ENCODE measurements around the gene ZC3H18. TPM values are rescaled to one million over a fixed set of nuclear protein-coding genes. Genes with fewer than 3 reads are reported as not detected.

Gene ZC3H18
- 7.9 and 11.2 TPM in 2 replicates for polyA plus RNA-seq (2011; rRNA removed)
- polyA minus RNA-seq (2011; rRNA and poly(A)+ RNA removed) = 5.7 and 6.7 TPM in 2 replicates

GRCh38 chr16:88569985-88570690 is at the start of gene ZC3H18:
TSS of gene ZC3H18 (plus strand) at chr16:88570403. CDS start at chr16:88577124, 6,721 bp downstream.
- no peak for TF ChIP-seq CTCF (IDR thresholded peaks at IDR 0.05; ENCODE audit: insufficient read depth, low read depth, low read length)
- Histone ChIP-seq H3K27me3 (ENCODE audit: control insufficient read depth, insufficient read depth, low read length) (no peaks in the 10 kb centered on the region), H3K4me3 (ENCODE audit: low read depth, low read length) (peak within 1 kb of the TSS; percentile 88), H3K36me3 (ENCODE audit: control insufficient read depth, insufficient read depth, low read length) (no peaks in the 10 kb centered on the region; the same call in 1 of the 2 replicates)
- POLR2A ChIA-PET = interaction anchor here (0.6 to 0.7 kb wide), 3 partner anchors 117 to 561 kb away, joined by 3 to 6 read pairs (median 5); partner anchors contain the start of gene ZFPM1
- DNase-seq (ENCODE audit: low read depth) = peak; percentile 75
- CTCF ChIA-PET = interaction anchor here (0.6 to 1.6 kb wide), 4 partner anchors 13 to 587 kb away, joined by 3 to 4 read pairs (median 3); no protein-coding TSS in a partner anchor

DNA sequence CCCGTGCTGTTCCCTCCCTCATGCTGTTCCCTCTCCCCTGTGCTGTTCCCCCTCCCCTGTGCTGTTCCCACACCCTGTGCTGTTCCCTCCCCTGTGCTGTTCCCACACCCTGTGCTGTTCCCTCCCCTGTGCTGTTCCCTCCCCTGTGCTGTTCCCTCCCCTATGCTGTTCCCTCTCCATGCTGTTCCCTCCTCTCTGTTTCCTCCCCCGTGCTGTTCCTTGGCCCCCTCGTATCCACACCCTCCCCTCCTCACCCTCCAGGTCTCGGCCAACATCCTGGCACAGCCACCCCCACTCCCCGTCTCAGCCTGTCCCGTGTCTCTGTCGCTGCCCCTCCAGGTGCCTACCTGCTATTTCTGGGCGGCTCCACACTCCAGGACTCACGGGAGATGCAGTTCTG is 48.5 kb upstream of the ZC3H18 start:
- DNase-seq (ENCODE audit: low read depth) = no peak
- no peak overlapping the region for H3K4me3 ChIP-seq (ENCODE audit: low read depth, low read length)
- CTCF ChIA-PET = no interaction called here
- H3K36me3 ChIP-seq (ENCODE audit: control insufficient read depth, insufficient read depth, low read length) = no peaks in the 10 kb centered on the region
- no peak for TF ChIP-seq CTCF (IDR thresholded peaks at IDR 0.05; ENCODE audit: insufficient read depth, low read depth, low read length)
- H3K27me3 ChIP-seq (ENCODE audit: control insufficient read depth, insufficient read depth, low read length) = no peaks in the 10 kb centered on the region
- POLR2A ChIA-PET = no interaction called here

- ChIA-PET POLR2A (no interaction called here), CTCF (no interaction called here)
- H3K27me3 ChIP-seq (ENCODE audit: control insufficient read depth, insufficient read depth, low read length) = no peaks in the 10 kb centered on the region
- no peak for DNase-seq (ENCODE audit: low read depth)
- no peaks in the 10 kb centered on the region for H3K36me3 ChIP-seq (ENCODE audit: control insufficient read depth, insufficient read depth, low read length)
- TF ChIP-seq CTCF (IDR thresholded peaks at IDR 0.05; ENCODE audit: insufficient read depth, low read depth, low read length) = no peak
- H3K4me3 ChIP-seq (ENCODE audit: low read depth, low read length) = no peak overlapping the region
Measured at GRCh38 chr16:88522276-88522949, 47.8 kb upstream of the ZC3H18 start.

- POLR2A ChIA-PET = no interaction called here
- CTCF ChIA-PET = no interaction called here
- Histone ChIP-seq H3K4me3 (ENCODE audit: low read depth, low read length) (no peak overlapping the region), H3K27me3 (ENCODE audit: control insufficient read depth, insufficient read depth, low read length) (no peaks in the 10 kb centered on the region), H3K36me3 (ENCODE audit: control insufficient read depth, insufficient read depth, low read length) (no peaks in the 10 kb centered on the region)
- TF ChIP-seq CTCF (IDR thresholded peaks at IDR 0.05; ENCODE audit: insufficient read depth, low read depth, low read length) = no peak
- no peak for DNase-seq (ENCODE audit: low read depth)
Measured at GRCh38 chr16:88523309-88524161, 46.7 kb upstream of the ZC3H18 start.

Measured in BJ (cell line).